Activated T-cell treated with anti-CD3 and anti-CD28 coated beads for 48 hours (primary cell): Measurements from ENCODE around the gene EPHB1.

Source experiments
- DNase-seq: peaks from one replicate; pipeline ENCODE4 v3.0.0-alpha.2; 2020; ENCODE audit warnings: low read depth

The EPHB1 gene

DNA sequence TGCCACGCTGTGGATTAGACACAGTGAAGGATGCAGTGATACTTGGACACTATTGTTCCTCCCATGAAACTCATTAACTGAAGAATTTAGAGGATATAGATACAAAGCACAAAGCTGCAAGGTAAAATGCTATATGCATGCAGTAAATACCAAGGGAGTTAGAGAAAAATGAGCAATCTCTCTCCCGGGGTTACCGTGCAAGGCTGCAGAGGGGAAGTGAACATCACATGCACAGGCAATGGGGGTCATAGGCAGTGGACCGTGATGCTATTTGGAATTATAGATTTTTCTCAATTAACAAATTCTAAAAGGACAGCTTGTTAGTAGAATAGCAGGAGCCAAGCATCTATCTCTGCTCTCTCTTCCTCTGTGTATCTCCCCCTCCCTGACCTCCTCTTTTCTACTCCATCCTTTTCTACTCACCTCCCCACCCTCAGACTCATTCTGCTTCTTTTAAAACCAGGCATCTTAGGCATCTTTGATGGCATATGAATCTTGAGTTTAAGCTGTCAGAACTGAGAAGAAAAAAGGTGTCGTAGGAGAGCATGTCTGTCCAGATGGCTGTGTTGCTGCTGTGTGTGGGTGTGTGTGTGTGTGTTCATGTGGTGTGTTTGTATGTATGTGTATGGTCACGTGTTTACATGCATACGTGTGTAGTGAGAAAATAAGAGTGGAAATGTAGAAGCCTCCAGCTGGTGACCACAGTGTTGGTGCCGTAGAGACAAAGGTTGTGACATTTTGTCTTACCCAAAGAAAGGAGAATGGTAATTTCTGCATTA, 339.0 kb downstream of the EPHB1 start:
- no peak for DNase-seq

DNA sequence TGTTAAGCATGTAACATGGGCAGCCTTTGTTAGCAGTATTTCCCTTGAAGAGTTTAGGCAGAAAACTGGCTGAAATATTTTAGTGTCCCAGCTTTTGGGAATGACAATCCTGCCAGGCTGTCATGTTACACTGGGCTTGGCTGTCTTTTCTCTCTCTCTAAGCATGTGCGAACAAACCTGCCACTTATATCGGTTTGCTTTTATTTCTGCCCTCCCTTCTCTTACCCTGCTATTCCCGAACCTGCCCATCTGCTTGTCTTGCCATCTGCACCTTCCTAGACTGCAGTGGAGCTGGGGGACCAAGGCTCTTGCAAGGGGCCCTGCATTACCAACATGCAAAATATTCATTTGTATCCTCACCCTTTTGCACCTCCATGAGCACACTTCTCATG, 339.6 kb downstream of the EPHB1 start:
- no peak for DNase-seq

DNA sequence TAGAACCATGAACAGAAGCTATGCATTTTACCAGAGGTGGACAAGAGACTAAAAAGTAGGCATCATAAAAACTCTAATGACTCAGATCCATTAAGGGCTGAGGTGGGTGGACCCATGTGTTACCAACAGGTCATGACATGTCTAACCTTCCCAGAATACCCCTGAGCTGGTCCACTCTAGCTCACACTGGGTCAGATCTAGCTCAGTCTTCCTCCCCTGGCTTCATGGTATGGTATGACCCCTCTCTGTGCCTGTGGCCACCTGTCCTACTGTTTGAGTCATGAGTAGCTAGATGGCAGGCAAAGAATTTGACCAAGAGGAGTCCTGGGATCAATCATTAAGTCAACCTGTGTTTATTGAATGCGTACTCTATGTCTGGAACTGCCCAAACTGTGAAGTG, 340.4 kb downstream of the EPHB1 start:
- no peak for DNase-seq

DNA sequence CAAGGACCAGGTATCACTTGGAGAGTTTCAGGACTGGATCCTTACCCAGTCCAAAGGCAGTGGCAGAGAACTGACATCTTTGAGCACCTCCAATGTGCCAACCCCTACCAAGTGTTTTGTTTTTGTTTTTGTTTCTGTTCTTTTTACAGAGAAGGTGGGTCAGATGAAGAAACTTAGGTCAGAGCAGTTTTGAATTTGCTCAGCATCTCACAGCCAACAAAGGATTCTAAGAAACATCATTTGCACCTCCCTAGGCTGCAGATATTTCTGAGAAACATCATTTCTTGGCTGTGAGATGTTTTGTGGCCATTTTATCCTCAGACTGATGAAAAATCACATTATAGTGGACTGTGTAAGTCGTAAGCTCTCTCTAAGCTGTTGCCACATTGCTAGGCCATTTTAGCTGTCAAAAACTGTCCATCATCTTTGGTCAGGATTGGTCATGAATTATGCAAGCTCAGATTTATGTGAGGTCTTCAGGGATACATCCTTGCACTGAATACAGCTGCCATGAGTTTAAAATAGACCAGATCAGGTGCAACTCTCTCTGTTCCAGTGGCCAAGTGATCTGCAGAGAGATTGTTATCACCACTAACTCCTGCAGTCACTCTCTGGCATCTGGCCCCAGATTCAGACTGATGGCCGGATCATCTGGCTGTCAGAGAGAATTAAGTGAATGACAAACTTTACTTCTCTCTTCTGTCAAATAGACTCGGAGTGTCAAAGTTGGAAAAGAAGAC, 341.5 kb downstream of the EPHB1 start:
- DNase-seq: no peak

DNA sequence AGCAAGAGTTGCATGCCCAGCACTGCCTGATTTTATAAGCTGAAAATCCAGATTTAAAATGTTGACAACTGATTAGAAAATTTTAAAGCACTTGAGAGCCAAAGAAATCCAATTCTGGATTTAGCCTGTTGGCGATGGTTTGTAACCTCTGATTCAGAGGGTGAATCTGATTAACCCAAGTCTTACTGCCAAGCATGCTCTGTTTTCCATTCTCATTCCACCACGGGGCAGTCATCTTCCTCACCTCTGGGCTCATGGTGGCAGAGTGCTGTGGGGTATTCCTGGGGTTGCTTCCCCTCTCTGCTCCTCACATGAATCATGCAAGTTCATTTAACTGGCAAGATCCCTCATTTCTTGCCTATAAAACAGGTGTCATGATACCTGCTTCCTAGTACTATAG, 342.2 kb downstream of the EPHB1 start:
- no peak for DNase-seq

DNA sequence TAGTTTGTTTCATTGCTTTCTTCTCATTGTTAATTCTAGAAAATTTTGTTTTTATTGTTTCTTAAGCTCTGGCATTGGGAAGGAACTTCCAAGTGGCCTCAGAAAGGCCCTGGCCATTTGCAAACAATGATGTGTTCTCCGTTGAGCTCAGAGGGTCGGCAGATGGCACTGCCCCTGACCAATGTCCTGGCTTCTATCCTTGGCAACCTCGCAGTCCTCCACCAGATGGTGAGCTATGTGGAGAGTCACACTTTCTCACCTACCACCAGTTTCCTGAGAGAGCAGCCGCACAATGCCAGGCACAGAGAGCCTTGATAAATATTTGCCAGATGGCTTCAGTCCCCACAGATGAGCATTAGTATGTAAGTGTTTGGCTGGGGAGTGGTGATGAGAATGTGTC, 343.7 kb downstream of the EPHB1 start:
- no peak for DNase-seq

DNA sequence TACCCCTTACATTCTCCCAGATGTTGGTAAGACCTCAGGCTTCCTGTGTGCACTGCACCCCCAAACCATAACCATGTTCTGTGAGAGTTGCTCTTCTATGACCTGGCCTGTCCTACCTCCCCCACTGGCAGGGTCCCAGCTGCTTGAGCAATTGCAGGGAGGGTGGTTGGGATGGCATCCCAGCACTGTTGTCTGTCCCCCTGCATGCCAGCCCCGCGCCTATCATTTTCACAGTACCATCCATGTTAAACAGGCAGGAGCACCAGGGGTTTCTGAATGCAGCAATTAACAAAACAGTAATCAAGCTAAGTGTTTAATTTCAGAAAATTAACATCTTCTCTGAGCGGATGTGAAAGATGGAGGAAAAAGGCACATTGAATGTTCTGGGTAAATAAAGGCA, 345.5 kb downstream of the EPHB1 start:
- no peak for DNase-seq

DNA sequence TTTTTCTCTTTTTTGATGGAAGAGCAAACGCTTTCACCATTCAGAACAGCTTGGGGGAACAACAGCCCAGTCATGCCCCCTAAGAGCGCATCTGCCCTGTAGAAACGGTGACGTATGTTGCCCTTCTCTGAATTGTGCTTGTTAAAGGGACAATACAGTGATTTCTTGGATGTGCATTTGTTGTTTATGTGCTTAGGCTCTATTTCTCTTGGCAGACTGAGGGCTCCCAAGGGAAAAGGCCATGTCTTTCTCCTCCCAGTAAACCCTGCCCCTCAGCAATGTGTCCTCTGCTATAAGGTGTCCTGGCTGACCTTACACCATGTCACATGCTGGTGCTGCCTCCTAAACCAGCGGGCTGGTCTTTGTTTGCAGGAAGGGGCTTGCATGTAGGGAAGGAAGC, 346.1 kb downstream of the EPHB1 start:
- no peak for DNase-seq

DNA sequence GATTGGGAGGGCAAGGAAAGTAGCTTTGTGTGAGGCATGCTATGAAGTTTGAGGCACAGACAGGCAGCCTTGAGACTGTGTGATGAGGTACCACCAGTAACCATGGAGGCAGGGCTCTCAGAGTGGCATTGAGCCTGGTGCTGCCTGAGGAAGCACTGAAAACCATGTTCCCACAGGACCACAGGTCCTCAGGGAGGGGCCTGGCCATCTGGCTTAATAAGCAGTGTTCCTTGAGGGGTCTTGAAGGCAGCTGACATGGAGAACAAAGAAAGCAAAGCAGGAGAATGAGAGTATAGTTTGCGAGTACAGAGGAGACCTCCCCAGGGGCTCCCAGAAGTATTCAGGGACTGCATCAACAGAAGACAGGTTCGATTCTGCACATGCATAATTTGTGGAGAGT, 346.6 kb downstream of the EPHB1 start:
- no peak for DNase-seq

DNA sequence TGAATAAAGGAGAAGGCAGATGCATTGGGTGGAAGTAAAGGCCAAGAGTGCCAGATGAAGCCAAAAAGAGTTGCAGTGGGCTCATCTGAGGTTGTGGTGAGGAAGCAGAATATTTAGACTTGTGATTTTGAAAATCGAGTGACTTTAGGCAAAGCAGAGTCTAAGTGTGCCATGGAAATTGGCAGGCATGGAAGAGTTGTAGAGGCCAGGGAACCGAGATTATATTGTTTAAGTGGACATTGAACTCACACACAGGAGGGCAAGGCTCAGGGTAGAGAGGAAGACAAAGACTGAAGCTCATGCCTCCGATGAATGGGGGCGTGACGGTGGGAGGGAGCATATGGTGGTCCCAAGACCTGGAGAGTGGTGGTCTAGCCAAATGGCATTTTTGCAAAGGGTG, 347.5 kb downstream of the EPHB1 start:
- no peak for DNase-seq

DNA sequence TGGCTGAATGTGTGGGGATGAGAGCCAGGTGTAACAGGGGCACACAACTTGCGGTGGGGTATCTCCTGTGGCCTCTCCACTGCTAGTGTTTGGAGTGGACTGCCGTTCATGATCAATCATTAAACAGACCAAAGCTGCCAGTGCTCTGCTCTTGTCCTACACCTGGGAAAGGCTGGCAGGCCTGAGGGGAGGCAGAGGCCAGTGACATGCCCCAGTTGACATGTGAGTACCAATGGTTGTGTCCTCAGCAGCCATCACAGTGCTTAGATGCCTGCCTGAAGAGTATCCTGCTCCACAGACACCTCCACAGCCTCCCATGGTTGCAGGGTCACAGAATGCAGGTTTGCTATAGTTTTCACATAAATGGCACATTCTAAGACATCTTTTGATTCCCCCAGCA, 348.4 kb downstream of the EPHB1 start:
- DNase-seq: no peak

DNA sequence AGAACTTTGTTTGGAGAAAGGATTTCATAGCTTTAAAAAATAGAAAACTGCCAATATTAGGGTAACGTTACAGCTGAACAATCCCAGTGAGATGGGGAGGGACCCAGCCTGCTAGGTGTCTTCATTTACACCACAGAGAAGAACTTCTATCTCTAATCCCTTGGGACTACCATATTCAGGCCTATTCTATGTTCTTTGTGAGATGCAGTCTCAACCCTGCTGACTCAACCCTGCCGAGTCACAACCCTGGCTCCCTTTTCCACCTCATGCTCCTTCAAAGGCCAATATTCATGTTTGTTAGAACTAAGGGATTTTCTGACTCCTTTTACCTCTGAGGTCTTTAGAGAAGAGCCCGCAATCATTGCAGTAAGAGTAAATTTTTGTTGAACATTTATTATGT, 350.5 kb downstream of the EPHB1 start:
- DNase-seq: no peak

DNA sequence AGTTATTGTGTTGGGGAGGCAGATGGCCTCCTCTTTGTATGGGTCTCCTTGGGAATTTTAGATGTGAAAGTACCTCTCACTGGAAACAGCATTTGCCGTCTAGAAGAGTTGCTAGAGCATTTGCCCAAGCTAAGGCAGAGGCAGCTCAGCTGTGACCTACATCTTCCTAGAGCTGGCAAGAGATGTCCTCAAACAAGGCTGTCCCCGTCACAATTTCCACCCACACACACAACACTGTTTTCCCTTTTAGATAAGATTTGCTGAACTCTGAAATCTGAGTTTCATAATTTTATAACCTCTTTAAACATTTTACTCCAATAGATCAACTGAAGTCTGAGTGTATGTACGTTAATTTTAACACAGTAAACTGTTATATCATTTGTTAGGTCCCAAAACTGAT, 352.6 kb downstream of the EPHB1 start:
- DNase-seq: no peak

DNA sequence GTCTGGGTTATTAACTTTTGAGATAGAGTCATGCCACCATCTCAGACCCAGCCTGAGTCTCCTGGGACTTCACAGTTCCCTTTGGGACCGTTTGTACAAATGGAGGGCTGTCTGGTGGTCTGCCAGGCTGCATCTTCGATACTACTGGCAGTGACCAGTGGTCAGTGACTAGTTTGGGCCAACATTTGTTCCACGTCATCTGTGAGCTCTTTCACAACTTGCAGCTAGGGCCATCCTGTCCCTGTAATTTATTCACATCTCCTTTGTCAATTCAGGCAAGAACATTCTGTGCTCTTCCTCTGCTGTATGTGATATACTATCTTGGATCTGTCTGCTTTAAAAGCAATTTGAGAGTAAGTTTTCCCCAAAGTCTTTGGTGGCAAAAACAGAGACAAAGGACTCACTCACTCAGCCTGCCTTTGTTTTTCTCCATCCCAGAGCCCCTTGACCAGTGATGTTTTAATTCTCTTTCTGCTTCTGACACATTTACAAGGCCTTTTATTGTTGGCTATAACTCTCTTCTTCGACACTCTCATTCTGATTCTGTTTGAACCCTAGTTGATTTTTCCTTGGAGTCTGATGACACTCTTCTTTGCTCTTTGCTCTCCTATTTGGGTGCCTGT, 353.4 kb downstream of the EPHB1 start:
- DNase-seq: no peak

DNA sequence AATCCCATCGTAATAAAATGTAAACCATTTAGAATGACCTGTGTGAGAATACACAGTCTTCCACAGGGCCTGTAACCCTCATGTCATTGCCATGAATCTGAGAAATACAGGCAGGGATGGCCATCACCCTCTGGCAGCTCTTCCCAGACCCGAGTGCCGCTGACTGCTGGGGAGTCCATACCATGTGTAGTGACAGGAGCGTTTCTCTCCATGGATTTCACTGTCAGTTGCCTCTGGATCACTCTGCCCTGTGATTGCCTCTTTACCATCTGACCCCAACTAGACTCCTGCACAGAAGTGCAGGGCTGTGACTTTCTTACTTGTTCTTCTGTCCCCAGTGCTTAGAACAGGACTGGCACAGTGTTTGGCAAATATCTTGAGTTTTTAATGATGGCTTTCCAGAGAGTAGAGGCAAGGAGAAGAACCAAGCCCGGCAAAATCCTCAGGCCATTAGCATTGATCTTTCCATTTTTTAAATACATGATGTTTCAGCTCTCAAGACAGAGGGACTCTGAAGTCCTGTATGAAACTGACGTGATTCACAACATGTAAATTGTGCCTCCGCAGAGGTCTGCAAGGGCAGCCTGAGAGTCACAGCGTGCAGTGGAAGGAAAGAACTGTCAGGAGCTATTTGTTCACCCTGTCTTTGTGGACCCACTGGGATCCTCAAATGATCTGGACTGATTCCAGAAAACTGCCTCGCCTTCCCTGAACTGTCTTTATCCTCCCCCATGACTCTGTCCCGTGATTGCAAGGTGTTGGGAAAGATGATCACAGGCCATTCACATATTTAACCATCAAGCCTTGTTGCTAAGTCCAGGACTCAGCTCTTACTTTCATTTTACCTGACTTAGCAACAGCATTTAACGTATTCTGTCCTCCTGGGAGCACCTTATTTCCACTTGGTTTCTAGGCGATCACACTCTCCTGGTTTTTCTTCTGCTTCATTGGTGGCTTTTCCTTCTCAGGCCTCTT, 354.9 kb downstream of the EPHB1 start:
- DNase-seq: no peak

DNA sequence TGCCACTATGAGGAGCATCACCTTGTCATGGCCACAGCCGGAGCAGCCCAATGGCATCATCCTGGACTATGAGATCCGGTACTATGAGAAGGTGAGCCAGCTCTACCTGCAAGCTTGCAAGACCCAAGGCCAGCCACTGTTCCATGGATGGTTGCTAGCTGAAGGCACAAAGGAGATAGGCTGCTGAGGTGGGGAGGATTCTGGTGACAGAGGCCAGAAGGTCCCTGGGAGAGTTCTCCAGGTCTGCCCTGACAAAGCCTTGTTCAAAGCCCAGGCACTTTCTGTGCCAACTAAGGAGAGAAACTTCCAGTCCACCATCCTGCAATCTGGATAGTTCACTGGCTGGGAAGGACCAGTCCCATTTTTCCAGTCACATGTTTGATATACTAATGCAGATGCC, 359.1 kb downstream of the EPHB1 start:
- no peak for DNase-seq

DNA sequence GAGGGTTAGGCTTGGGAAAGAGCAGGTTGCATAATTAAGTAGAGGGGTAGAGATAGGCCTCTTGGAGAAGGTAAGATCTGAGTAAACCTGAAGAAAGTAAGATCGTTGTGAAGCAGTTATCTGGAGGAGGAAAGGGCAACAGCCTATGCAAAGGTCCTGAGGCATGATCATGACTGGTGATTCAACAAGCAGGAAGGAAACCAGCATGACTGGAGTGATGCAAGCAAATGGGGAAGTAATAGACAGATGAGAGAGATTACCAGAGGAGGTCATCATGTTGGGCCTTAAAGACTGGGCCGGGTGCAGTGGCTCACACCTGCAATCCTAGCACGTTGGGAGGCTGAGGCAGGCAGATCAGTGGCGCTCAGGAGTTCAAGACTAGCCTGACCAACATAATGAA, 360.2 kb downstream of the EPHB1 start:
- no peak for DNase-seq

DNA sequence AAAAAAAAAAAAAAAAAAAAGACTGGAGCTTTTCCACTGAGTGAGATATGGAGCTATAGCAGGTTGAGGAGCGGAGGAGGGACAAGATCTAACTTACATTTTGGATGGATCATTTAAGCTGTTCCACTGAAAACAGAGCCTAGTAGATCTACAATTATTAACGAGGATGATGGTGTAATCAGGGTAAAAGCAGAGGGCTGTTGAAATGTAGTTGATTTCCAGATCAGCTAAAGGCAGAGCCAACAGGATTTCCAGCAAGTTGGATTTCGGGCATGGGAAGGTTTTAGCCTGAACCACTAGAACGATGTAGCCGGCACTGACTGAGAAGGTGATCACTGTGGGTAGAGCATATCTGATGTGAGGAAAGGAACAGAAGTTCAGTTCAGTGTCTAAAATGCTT, 360.7 kb downstream of the EPHB1 start:
- no peak for DNase-seq

DNA sequence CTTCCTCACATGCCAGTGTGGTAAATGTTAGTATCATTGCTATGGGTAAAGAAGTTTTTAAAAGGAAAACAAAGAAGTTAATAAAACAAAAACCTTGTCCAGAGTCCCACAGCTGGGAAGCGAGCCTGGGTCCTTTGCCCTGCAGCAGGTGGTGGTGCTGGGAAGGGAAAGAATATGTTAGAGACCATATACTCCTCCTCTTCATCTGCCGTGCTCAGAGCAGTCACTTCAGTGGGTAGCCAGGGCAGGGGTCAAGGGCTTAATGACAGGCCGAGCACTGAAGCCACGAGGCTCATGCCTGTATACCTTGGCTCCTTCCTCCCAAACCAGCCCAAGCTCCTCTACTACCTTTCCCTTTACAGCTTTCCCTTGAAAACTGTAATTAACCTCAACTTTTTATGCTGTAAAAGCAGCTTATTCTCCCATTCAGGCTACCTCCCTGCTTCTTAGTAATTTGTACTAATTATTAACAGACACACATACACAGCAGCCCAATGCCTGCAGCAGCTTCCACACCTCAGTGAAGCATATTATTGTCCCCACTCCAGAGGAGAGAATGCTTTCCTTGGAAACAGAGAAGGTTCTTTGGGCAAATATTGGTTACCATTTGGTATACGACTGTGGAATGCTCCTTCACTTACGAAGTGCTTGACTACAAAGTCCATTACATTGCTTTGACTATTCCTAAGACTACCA, 362.1 kb downstream of the EPHB1 start:
- no peak for DNase-seq

DNA sequence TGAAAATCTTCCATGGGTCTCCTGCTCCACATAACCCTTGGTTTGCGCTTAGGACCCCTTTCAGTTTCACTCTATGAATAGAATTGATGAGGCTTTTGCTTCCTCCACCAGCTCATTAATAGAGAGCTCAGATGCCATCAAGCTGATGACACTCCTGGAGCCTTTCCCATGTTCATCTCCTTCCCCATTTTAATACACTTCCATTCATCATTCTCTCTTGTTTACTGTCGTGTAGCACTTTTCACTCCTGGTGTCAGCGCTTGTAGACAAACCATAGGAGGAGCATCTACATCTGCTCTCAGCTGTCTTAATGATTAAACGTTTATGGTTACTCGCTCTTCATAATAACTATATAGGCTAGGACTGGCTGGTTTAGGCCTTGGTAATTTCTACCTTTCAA, 363.5 kb downstream of the EPHB1 start:
- DNase-seq: no peak

DNA sequence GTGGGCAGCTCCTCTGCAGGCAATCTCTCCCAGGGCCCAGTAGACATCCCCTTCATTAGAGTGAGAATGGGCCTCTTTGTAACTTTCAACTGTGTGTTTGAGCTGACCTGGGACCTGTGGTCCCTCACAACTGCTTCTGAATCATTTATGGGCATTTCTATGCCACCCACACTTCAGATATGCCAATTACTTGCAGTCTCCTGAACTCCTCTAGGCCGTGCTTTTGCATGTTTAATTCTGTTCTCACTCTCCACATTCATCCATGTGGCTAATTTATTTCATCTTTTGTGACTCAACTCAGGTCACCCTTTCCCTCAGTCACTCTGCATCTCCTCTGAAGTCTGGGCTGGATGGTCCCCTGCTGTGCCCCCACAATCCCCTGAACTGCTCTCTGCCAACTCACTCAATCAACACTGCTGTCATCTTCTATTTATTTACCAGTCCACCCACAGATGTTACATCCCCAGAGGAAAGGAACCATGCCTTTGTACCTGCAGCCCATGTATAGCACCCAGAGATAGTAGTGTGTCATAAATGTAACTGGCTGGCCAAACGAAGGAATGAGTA, 364.7 kb downstream of the EPHB1 start:
- DNase-seq: no peak
